HG03045 (cell line): Measurements from ENCODE around the gene C21orf91.

ENCODE experiments used
- ATAC-seq: cut with Tn5 transposase; IDR thresholded peaks from one replicate; pipeline ENCODE4 v1.9.1; 2021; ENCODE audit warnings: mild to moderate bottlenecking, moderate library complexity; ENCODE audit not compliant: unreplicated experiment

Gene C21orf91

GRCh38 chr21:17819114-17819876 is at the start of gene C21orf91:
Gene C21orf91 (minus strand): TSS chr21:17819356. CDS start chr21:17818318, 1,038 bp downstream.
- peak; percentile 91 for ATAC-seq

- no peak for ATAC-seq
Observed at GRCh38 chr21:17866590-17866989, 47.4 kb upstream of the C21orf91 start.

GRCh38 chr21:17859661-17860060 is 40.5 kb upstream of the C21orf91 start:
- no peak for ATAC-seq

- no peak for ATAC-seq
Observed at GRCh38 chr21:17858747-17859146, 39.6 kb upstream of the C21orf91 start.

- no peak for ATAC-seq
Observed at GRCh38 chr21:17854745-17855144, 35.6 kb upstream of the C21orf91 start.

- no peak for ATAC-seq
Observed at GRCh38 chr21:17853393-17854275, 34.5 kb upstream of the C21orf91 start.

GRCh38 chr21:17848228-17848627 is 29.1 kb upstream of the C21orf91 start:
- peak; percentile 93 for ATAC-seq

- no peak for ATAC-seq
Observed at GRCh38 chr21:17841103-17841502, 21.9 kb upstream of the C21orf91 start.

GRCh38 chr21:17834639-17835354 is 15.6 kb upstream of the C21orf91 start:
- no peak for ATAC-seq

GRCh38 chr21:17829472-17829871 is 10.3 kb upstream of the C21orf91 start:
- no peak for ATAC-seq

- no peak for ATAC-seq
Observed at GRCh38 chr21:17828223-17828622, 9.1 kb upstream of the C21orf91 start.

- no peak for ATAC-seq
Observed at GRCh38 chr21:17823846-17824245, 4.7 kb upstream of the C21orf91 start.

- no peak for ATAC-seq
Observed at GRCh38 chr21:17821121-17821520, 2.0 kb upstream of the C21orf91 start.

GRCh38 chr21:17819877-17820229 is 697 bp upstream of the C21orf91 start:
- peak; percentile 61 for ATAC-seq

GRCh38 chr21:17818186-17819113 is 706 bp downstream of the C21orf91 start:
- ATAC-seq, result peak; percentile 12

GRCh38 chr21:17813353-17813752 is 5.8 kb downstream of the C21orf91 start:
- no peak for ATAC-seq

GRCh38 chr21:17805966-17806365 is 13.2 kb downstream of the C21orf91 start:
- no peak for ATAC-seq

GRCh38 chr21:17803536-17803935 is 15.6 kb downstream of the C21orf91 start:
- ATAC-seq, result no peak

- no peak for ATAC-seq
Observed at GRCh38 chr21:17802572-17802971, 16.6 kb downstream of the C21orf91 start.
